Retinal pigment epithelial cell (primary cell): ENCODE measurements around the gene DBET.
"Not testable (repeated sequence)": the region's sequence is repeated elsewhere in the genome, so short reads cannot be mapped to it uniquely, and the experiment has no call there.

ENCODE experiments used
- DNase-seq: peaks from one replicate; pipeline ENCODE4 v3.0.0-alpha.2; 2010; ENCODE audit warnings: low read depth
- H3K4me3 ChIP-seq: 2 replicates; pipeline ENCODE4 v1.5.1; 2011; ENCODE audit warnings: mild to moderate bottlenecking, low read length, control low read depth, moderate library complexity

Gene DBET

DNA sequence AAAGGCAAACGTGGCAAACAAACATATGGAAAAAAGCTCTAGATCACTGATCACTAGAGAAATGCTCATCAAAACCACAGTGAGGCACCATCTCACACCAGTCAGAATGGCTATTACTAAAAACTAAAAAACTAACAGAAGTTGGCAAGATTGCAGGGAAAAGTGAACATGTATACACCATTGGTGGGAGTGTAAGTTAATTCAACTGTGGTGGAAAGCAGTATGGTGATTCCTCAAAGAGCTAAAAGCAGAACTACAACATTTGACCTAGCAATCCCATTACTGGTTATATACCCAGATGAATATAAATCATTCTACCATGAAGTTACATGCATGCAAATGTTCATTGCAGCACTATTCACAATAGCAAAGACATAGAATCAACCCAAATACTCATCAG lies 29.7 kb downstream of the DBET start:
- H3K4me3 ChIP-seq, DNase-seq: not testable (repeated sequence)

DNA sequence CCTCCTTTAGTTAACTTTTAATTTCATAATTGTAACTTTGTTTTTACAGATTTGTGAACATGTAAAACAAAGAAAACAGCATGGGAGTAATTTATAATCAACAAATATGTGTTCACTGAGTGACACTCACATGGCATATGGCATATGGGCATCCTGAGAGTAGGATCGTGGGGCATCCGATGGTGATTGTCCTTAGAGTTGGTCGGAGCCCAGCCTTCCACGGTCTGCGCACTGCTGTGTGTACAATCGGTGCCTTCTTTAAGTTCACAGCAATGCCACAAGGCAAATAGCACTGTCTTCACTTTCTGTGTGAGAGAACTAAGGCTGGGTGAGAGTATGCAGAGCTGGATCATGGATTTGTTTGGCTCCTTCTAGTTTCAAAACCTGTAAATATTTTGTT lies 31.0 kb downstream of the DBET start:
- DNase-seq, H3K4me3 ChIP-seq: not testable (repeated sequence)

DNA sequence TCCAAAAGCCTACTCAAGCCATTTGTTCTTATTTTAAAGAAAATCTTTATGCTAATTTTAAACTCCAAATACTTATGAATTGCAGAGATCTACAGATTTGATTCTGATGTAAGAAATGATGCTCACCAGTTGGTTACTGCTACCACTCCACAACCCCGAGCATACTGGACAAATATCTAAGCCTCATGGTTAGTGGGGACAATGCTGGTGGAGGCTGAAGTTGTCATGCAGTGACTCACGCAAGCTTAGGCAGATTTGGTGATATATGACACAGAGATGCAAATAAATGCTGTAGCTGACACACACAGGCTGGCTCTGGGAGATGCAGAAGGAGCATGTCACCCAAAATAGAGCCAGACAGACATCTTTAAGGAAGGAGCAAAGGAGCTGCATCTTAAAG lies 35.3 kb downstream of the DBET start:
- DNase-seq, H3K4me3 ChIP-seq: not testable (repeated sequence)

DNA sequence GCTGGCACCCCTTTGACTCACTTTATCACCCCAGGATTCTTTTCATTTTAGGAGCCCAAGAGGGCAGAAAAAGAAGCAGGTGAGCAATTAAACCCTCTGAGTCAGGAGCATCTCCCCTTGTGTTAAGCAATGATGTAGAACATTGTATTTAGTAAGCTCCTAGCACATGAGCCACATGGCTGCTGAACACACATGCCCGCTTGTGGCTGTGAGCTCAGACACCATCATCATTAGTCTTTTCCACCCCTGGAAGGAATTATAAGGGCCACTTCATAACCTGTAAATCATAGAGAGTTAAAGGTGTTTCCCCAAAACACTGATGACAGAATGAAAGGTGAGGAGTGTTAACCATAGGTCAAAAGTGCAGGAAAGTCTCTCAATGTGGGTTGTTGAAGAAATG lies 37.2 kb downstream of the DBET start:
- not testable (repeated sequence) for H3K4me3 ChIP-seq, DNase-seq

DNA sequence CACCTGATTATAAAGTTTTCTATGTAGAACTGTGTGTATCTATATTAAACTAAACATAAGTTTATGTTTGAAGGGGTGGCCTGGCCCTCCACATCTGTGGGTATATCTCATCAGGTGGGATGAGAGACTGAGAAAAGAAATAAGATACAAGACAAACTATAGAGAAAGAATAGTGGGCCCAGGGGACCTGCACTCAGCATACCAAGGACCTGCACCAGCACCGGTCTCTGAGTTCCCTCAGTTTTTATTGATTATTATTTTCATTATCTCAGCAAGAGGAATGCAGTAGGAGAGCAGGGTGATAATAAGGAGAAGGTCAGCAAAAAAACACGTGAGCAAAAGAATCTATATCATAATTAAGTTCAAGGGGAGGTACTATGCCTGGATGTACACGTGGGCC lies 41.9 kb downstream of the DBET start:
- not testable (repeated sequence) for DNase-seq, H3K4me3 ChIP-seq

DNA sequence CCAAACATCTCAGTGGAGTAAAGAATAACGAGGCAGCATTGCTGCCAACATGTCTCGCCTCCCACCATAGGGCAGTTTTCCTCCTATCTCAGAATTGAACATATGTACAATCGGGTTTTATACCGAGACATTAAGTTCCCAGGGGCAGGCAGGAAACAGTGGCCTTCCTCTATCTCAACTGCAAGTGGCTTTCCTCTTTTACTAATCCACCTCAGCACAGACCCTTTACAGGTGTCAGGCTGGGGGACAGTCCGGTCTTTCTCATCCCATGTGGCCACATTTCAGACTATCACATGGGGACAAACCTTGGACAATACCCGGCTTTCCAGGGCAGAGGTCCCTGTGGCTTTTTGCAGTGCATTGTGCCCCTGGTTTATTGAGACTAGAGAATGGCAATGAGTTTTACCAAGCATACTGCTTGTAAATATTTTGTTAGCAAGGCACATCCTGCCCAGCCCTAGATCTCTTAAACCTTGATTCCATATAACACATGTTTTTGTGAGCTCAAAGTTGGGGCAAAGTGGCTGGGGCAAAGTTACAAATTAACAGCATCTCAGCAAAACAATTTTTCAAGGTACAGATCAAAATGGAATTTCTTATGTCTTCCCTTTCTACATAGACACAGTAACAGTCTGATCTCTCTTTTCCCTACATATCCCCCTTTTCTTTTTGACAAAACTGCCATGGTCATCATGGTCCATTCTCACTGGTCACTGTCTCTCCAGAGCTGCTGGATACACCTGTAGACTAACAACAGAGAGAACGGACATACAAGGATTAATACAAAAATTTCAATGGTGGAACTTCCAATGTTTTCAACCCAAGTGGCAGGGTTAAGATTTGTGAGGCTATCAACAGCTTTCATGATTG lies 42.5 kb downstream of the DBET start:
- H3K4me3 ChIP-seq, DNase-seq: not testable (repeated sequence)

DNA sequence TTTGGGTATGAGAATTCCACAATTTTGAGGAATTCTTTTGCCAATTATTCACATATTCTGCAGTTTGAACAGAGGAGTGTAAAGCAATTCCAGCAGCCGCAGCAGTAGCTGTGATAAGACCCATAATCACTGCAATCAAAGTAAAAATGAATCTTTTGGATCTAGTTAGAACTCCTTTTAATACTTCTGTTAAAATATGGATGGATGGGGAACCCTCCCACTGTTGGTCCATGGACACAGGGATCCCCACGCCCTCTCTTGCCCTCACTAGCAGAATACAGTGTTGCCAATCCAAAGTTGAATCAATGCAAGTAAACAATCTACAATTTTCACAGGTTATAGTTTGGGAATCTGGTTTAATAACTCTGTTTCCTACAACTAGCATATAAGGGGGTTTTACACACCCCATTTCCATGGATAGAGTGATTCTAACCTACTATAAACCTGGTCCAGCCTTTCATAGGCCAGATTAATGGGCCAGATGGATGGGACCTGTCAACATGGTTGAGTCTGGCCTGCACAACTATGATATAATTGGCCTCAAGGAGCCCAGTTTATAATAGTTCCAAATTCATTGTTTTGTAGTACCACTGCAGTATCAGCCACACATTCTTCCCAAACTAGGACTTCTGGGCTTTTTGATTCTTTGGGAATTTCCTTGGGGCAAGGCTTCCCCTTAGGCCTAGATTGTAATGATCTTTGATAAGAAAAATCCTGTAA lies 43.6 kb downstream of the DBET start:
- not testable (repeated sequence) for H3K4me3 ChIP-seq, DNase-seq

DNA sequence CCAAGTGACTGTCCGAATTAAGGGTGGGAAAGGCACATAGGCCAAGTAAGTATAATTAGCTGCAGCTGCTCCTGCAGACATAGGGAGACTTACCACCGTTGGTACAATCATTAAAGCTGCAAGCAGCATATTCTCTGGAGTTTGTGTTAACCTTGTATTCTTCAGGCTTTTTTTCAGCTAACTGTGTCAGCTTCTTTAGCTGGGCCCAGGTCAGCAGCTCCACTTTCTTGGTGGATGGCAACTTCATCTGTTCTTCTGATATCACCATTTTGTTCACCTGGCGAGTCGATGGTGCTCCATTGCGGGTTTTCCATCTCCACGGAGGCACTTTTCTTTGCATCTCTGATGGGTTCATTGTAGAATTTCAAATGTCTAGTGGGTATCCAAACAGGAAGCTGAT lies 44.5 kb downstream of the DBET start:
- DNase-seq, H3K4me3 ChIP-seq: not testable (repeated sequence)

DNA sequence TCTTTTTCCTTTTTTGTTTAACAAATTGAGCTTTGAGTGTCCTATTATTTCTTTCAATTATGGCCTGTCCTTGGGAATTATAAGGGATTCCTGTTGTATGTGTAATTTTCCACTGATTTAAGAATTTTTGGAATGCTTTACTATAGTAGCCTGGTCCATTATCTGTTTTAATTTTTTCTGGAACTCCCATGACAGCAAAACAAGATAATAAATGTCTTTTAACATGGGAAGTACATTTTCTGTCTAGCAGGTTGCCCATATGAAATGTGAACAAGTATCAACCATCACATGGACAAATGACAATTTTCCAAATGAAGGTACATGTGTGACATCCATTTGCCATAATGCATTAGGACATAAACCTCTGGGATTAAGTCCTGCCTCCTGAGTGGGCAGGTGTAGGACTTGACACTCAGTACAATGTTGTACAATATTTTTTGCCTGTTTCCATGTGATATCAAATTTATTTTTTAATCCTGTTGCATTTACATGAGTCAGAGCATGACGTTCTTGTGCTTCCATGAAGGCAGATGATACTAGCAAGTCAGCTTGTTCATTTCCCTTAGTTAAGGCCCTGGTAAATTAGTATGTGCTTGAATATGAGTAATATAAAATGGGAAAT lies 45.2 kb downstream of the DBET start:
- not testable (repeated sequence) for DNase-seq, H3K4me3 ChIP-seq

DNA sequence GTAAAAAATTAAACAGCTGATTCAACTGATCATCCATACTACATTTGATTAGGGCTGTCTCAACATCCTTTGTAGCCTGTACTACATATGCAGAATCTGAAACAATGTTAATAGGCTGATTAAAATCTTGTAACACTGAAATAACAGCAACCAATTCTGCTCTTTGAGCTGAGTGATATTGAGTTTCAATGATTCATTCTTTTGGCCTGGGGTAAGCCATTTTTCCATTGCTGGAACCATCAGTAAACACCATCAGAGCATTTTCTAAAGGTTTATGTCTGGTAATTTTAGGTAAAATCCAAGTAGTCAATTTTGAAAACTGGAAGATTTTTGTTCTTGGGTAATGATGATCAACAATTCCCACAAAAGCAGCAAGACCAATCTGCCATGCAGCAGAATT lies 45.7 kb downstream of the DBET start:
- H3K4me3 ChIP-seq, DNase-seq: not testable (repeated sequence)

DNA sequence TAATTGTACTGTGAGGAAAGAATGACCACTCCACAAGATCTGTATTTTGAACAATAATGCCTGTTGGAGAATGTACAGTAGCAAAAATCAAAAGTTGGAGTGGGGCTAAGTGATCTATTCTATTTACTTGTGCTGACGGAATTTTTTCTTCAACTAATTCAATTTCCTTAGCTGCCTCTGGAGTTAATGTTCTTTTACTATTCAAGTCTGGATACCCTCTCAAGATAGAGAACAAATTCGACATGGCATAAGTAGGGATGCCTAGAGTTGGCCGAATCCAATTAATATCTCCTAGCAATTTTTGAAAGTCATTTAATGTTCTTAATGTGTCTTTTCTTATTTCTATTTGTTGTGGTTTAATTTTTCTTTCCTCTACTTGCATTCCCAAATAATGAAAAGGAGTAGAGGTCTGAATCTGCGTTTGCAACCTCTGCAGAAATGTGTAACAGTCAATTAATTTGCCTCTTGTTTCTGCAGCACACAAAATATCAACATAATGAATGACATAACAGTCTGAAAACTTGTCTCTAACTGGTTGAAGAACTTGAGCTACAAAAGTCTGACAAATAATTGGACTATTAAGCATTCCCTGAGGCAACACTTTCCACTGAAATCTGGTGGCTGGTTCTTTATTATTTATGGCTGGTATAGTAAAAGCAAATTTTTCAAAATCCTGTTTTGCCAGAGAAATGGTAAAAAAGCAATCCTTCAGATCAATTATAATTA lies 46.4 kb downstream of the DBET start:
- not testable (repeated sequence) for H3K4me3 ChIP-seq, DNase-seq

DNA sequence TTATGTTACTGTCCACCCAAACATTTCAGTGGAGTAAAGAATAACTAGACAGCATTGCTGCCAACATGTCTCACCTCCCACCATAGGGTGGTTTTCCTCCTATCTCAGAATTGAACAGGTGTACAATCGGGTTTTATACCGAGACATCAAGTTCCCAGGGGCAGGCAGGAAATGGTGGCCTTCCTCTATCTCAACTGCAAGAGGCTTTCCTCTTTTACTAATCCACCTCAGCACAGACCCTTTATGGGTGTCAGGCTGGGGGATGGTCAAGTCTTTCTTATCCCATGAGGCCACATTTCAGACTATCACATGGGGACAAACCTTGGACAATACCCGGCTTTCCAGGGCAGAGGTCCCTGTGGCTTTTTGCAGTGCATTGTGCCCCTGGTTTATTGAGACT lies 48.6 kb downstream of the DBET start:
- not testable (repeated sequence) for H3K4me3 ChIP-seq, DNase-seq

DNA sequence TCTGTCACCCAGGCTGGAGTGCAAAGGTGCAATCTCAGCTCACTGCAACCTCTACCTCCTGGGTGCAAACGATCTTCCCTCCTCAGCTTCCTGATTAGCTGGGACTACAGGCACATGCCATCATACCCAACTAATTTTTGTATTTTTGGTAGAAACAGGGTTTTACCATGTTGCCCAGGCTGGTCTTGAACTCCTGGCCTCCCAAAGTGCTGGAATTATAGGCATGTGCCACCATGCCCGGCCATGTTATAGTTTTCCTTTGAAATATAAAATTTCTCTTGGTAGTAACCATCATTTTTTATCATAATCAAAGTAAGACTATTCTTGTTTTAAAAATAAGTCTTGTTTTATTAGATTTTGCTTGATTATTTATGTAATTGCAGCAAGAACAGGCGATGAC lies 50.7 kb downstream of the DBET start:
- not testable (repeated sequence) for DNase-seq

More for the DNA sequence above, 50.7 kb downstream of the DBET start:
- not testable (repeated sequence) for H3K4me3 ChIP-seq
